GM21381 (cell line): ENCODE data around the gene PTPRN2.

Experiments
- ATAC-seq: cut with Tn5 transposase; IDR thresholded peaks from one replicate; pipeline ENCODE4 v1.9.1; 2021; ENCODE audit warnings: mild to moderate bottlenecking, moderate library complexity; ENCODE audit not compliant: unreplicated experiment

The PTPRN2 gene

DNA sequence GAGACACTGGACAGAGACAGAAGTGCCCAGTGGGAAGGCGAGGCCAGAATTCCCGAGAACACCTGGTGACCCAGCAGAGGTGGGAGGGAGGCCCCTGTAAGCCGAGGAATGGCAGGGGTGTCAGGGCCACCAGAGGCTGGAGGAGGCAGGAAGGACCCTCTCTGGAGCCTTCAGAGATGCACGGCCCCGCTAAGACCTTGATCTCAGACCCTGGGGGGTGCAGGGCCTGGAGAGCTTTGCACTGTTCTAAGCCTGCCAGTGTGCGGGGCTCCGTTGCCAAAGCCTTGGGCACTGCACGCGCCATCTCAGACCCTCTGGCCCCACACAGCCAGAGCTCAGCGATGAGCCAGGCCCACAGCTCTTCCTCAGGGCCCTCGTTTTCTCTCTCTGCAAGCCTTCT, 557.1 kb downstream of the PTPRN2 start:
- no peak for ATAC-seq

DNA sequence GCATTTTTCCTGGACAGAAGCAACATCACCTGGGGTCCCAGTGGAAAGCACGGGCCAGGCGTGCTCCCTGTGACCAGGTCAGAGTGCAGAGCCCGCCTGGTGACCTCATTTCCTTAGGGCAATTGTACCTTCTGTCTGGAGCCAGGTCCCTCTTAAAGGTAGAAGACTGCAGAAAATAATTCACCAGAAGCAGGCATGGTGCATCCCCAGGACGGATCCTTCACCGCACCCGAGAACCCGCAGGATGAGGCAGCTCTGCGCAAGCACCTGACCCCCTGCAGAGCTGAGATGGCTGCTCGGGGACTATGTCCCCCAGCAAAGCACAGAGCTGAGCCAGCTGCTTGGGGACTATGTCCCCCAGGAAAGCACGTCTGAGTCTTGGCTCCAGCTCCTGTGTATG, 557.6 kb downstream of the PTPRN2 start:
- ATAC-seq = no peak

DNA sequence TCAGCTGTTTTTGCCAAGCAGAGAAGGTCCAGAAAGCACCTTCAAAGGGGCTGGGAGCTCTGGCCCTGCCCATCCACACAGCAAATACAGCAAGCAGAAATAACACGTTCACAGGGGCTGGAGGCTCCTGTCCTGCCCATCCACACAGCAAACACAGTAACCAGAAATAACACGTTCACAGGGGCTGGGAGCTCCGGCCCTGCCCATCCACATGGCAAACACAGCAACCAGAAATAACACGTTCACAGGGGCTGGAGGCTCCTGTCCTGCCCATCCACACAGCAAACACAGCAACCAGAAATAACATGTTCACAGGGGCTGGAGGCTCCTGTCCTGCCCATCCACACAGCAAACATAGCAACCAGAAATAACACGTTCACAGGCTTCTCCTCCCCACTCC, 558.1 kb downstream of the PTPRN2 start:
- no peak for ATAC-seq

DNA sequence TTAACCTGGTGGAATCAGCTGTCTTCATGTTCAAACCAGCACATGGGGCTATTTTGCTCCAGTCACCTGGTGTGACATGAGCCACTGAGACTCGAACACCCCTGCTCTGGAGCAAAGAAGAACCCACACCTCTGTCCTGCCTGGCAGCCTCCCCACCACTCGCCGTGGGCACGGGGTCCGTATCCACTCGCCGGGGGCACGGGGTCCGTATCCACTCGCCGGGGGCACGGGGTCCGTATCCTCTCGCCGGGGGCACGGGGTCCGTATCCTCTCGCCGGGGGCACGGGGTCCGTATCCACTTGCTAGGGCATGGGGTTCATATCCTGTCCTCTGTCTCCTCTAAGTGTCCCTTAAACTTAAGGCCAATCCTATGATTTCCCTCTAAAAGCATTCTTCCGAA, 558.7 kb downstream of the PTPRN2 start:
- ATAC-seq = no peak

DNA sequence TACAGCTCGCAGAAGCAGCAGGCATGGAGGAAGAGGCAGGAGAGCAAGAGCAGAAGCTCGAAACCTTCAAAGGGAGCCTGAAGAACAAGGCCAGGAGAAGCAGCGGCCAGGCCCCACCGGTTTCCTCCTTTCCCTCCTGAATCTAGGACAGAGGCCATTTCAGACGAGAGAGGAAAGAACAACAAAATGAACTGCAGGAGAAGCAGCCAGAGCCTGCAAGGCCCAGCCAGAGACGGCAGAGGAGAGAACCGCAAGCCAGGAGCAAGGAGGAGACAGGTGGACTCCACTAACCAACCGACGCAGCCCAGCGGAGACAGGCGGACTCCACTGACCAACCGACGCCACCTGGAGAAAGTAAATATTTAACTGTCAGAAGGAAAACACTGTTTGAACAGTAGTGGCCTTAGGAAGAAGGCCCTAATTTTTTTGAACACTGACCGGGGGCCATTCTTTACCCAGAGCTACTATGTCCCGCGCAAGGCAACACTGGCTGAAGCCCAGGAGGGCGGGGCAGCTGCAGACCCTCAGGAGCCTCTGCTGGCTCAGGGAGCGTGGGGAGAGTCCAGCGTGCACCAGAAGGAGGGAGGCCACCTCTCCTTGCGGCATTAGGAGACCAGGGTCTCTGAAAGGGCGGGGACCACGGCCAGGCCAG, 559.2 kb downstream of the PTPRN2 start:
- ATAC-seq = no peak

DNA sequence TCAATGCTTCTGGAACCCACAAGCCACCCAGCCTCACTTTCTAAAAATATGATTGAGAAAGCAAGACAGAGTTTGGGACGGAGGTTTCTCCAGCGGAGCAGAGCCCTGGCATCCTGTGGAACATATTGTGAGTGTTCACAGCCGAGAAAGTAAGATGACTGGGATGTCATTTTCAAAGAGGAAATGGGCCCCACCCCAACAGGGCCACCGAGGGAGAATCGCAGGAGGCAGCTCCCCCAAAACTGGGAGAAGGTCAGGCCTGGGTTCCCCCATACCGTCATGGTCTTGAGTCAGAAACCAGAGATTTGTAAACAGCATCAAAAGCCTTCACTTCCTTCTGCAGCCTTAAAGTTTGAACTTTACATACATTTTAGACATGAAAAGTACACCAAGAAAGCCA, 560.0 kb downstream of the PTPRN2 start:
- no peak for ATAC-seq

DNA sequence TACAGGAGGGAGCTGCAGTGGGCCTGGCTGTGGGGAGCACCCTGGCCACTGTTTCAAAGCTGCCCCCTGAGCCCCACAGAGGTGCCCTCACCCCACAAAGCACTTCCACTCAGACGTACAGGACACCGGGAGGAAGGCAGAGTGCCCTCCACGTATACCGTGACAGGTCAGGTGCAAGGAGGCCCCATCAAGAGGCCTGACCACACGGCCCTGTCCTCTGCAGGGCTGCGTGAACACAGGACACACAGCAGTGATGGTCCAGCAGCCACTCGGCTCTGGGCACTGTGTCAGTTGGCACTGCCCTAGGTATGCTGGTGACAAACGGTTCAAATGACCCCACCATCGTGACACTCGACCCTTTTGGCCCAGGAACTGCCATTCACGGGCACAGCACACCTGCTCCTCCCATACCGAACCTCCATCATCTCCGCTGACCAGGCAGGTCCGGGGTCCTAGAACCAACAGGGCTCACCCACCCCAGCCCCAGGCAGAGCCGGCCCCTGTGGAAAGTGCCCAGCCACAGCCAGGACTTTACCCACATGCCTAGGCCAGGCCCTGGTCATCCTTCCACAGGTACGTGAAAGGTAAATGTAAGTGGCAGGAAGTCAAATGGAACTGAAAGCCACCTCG, 560.9 kb downstream of the PTPRN2 start:
- ATAC-seq = no peak

DNA sequence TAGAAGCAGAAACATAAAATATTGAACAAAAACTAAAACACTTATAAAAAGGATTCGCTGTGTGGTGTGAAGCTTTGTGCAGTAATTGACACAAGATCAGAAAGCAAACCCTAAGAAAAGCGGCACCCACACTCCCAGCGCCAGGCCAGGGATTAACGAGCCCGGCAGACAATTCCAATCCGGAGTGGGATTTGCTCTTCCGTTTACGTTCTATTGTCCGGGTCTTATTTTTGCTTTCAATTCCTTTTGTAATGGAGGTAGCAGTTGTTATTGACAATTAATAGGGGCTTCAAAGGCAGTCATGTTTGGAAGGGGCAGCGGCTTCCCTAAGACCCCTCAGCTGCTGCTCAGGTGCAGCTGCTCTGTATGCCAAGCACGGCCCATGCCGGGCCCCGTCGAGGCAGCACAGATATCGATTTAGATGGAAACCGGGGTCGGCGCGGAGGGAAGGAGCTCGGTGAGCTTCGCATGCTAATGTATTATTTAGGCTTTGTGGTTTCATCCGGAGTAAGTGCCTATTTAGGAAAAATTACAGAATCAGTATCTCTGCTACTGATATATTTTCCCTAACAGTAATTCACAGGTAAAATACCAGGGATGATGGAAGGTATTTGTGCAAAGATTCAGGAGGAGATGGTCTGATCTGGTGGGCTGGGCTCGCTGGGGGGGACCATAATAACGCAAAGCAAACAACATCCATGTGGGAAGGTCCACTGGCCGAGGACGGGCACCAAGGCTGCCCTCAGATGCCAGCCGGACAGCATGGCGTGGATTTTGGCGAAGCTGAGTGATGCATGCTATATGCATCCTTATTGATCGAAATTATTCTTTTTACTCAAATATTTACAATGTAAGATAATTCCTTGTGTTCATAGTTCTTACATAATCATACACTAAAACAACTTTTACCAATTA, 561.7 kb downstream of the PTPRN2 start:
- no peak for ATAC-seq

DNA sequence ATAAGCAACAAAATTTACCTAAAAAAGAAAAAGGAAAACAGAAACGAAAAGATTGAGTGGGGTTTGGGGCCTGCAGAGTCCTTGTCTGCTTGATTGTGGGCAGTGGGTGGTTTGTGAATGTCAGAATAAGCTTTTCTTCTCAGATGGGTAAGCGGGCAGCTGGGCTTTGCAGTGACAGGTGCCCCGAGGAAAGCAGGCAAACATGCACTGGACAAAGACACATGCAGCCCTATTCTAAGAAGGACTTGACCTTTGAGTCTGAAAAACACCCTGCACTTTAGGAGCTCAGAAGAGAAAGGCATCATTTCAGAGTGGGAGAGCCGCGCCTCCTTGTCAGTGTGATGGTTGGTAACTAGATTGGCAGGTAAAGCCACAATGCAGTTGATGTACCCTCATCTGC, 562.7 kb downstream of the PTPRN2 start:
- no peak for ATAC-seq

DNA sequence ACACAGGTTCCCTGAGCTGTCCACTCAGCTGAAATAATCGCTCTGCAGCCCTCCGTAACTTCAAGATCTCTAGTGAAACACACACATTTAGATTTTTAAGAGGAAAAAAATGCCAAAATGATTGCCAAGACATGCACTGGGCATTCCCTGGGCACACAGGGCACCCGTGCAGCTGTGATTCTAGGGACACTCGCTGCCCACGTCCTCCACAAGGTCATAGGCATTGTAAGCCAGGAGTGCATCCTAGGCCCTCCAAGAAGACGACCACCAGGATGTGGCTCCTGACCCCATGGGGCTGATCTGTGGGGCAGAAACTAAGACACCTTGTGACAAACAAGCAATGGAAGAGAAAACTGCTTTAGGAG, 563.3 kb downstream of the PTPRN2 start:
- ATAC-seq = no peak

DNA sequence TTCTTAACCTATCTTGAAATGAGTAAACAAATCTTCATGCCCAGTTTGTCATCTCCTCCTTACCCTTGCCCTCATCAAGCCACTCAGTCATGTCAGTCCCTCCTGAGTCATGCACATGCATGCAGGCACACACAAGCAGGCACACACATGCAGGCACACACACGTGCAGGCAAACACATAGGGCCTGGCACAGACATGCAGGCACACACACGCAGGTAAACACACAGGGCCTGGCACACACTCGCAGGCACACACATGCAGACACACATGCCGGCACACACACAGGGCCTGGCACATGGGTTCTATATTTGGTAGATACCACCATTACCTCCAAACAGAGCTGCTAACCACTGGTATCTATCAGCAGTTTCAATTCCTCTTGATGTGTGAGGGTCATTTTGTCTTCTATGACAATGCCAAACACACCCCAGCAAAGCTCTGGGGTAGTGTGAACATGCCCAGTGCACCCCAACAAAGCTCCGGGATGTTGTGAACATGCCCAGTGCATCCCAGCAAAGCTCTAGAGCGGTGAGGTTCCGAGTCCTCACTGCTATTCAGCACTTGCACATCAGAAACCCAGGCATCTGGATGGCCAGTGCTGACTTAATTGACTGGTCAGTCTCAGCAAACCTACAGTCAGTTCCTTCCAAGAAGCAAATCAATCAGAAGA, 563.8 kb downstream of the PTPRN2 start:
- no peak for ATAC-seq

DNA sequence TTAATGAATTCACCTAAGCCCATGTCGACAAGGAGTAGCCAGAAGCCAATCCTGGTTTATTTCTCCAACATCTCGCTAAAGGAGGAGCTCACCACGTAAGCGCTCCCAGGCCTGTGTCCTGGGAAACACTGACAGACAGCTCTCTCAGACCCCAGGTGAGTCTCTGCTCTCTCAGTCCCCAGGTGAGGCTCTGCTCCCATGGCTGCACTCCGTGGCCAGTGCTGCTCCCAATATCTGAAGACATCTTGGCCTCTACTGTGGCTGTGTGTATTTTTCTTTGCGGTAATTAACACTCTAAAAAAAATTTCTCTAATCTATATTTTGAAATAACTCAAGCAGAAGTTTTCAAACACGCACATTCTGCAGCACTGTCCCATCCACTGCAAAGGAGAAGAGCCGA, 564.5 kb downstream of the PTPRN2 start:
- no peak for ATAC-seq

DNA sequence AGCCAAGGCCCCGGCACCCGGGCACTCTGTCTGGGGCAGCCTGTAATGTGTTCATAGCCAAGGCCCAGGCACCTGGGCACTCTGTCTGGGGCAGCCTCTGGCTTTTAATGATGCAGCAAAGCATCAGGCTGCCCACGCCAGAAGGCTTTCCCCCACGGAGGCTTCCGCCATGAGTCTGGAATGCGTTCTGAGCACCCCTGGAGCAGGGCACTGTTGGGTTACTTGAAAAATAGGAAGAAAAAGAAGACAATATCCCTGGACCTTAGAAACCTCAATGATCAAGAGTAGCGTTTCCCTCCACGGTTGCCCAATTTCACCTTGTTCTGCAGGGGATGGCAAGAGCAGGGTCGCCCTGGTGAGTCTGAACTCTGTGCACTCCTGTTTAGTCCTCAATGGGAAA, 565.0 kb downstream of the PTPRN2 start:
- ATAC-seq = no peak

DNA sequence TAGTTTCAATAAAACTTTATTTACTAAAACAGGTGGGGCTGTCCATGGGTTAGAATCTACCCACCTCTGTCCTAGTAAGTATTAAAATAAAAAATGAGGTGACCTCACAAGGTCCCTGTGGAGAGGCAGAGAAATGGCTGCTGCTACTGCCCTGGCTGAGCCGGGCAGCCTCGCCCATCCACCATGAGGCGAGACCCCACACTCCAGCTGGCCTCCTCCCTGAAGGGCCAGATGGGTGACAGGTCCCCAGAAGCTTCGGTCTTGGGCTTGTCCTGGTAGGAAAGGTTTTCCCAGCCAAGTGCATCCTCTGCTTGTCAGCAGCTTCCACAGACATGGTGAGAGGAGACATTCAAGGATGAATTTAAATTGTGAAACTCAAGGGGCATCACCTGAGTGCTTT, 565.8 kb downstream of the PTPRN2 start:
- ATAC-seq = no peak

DNA sequence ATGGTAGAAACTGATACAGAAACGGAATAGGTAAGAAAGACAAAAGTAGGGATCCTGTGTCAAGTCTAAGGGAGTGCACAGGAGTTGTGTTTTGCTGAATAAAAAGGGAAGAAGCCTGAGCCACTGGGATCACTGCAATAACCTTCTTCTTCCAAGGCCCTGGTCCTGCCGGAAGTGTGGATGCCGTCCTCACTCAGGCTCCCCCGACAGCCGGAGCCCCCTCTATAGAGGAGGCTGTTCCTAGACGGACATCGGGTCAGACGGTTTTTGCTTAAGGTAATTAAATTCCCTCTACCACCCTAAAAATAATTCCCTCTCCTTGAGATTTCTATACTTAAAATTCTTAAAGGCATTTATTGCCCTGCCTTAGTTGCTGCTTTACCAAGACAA, 566.9 kb downstream of the PTPRN2 start:
- ATAC-seq = no peak

DNA sequence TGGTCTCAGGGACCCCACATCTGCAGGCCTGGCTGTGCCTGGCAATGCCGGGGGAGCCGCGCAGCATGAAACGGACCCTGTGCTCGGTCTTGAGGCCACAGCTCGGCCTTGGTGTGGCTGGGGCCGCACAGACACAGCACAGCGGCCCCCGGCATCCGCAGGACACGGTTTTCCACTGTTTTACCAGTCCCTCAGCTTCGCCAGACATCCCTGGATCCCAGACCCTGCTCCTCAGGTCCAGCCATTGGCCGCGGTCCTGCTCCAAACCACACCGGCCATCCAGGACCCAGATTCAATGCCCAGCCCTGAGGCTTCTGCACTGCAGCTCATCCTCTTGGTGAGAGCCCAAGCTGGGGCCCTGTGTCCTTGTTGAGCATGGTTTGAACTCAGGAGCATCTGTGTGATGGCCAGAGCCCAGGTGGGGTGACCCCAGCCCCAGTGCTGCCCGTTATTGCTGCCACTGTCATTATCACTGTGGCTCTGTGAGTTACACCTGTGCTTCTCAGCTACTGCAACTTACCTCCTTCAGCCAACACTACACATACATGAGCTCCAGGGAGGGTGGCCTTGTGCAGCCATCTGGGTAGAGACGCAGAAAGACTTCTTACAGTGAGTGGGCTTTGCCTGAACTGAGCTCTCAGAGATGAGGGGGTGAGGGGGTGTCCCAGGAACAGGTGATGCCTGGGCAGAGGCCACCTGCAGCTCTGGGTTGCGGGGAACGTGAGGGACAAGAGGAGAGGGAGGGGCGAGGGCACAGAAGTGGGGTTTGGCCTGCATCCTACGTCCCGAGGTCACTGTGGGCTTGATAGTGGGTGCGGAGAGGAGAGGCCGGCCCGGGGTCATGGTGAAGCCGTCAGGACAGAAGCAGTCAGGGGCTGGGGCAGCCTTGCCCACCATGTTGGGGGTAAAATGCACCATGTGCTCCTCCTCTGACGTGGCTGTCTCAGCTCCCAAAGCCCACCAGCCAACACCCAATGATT, 567.6 kb downstream of the PTPRN2 start:
- no peak for ATAC-seq

DNA sequence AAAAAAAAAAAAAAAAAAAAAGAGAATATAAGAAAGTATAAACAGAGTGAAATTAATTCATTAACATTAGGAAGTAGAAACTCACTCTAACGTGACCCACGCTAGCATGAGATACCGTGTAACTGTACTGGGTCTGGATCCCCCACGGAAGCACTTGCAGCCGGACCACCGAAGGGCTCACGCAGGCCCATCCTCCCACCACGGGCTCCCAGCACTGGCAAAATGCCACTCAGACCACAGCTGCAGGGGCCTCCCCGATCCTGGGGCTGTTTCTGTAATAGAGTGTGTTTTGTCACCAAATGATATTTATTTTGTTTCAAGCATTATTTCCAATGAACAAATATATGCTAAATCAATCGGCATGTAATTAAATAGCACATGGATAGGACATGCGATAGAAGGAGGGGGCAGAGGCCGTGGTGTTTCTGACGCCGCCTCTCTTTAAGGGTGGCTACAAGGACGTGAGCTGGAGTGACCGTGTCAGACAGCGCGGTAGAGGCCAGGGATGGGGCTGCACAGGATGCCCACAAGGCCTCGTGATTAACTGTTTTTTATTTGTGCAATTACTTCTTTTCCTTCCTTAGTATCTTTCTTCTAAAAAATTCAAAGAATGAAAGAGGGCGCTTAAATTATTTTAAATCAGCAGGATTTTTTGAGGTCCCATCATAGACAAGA, 568.5 kb downstream of the PTPRN2 start:
- ATAC-seq = no peak

DNA sequence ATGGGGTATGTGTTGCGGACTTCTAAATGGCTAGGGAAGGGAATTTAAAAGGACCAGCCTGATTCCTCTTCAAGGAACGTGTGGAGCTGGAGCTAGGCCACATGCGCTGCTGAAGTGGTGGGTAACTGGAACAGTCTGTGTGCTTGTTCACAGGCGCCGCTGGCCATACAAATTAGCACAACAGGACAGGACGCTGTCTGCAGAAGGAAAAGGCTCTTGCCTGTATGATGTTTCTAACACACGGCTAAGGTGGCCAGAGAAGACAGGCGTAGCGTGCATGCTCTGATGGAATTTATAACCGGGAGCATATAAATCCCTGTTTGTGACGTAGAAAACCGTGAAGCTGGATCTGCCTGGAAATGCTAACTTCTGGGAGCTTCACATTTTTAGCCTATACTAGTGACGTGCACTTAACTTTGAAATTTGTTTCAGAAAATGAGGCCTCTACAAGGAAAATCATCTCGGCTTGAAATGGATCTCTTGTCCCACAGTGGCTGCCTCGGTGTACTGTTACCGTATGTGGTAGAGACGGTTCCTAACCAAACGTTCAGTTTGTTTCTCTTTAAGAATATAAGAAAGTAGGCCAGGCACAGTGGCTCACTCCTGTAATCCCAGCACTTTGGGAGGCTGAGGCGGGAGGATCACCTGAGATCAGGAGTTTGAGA, 569.4 kb downstream of the PTPRN2 start:
- no peak for ATAC-seq
